Raji (cell line): ENCODE measurements around the gene CLCN3.

Source experiments
- POLR2A ChIP-seq: IDR thresholded peaks from 2 replicates; pipeline ENCODE4 v1.6.1; 2011; ENCODE audit warnings: low read depth, low read length, control low read depth; ENCODE audit not compliant: insufficient read depth

CLCN3 gene

DNA sequence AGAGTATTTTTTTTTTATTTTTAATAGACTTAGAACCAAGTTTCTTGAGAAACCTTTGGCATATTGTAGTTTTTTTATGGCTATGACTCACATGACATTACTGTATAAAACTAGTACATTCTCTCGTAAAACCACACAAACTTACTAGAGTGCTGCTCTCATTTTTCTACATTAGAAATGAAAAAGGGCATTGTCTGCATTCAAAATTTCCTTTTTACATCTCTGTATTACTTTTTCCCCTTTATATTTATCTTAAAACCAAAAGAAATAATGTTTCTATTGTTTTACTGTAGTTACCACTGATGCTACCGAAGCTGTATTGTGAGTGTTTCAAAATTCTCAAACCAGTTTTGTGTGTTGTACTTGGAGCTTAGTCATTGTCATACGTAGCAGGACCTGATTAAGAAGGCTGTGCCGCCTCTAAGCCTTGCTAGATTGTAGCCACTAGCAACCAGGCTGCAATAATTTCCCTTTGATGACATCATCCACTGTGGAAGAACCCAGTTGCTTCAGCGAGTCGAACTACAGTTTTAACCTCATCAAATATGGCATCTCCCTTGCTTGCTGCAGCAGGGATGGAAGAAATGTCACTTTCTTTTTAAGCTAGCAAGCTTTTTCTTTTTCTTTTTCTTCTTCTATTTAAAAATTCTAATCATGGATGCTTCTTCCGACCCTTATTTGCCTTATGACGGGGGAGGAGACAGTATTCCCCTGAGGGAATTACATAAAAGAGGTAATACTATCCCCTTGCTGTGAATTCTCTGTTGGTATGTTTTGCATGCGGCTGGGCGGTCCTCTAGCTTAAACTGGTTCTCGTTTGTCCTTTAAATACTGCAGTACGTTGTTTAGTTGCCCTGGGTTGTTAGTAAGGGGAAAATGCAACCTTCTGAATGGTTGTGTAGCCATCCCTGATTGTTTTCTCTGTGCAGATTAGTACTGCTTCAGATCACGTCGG is 39.6 kb downstream of the CLCN3 start:
- peak; percentile 71 for TF ChIP-seq POLR2A

DNA sequence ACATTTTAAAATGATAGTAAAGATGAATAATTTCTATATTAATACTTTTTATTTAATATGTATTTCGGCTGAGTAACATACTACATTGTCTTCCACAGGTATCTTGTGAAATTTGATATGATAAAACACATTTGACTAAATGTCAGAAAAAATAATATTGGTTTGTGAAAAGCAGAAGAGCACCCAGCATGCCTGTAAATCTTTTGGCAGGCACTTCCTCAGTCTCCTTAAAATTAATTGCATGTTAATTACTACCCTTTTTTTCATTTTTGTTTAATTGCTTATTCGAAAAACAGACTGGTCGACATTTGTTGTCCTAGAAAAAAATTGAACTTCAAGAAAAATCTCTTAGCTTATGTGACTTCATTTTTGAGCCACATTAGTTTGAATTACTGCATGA is 40.6 kb downstream of the CLCN3 start:
- TF ChIP-seq POLR2A: no peak

DNA sequence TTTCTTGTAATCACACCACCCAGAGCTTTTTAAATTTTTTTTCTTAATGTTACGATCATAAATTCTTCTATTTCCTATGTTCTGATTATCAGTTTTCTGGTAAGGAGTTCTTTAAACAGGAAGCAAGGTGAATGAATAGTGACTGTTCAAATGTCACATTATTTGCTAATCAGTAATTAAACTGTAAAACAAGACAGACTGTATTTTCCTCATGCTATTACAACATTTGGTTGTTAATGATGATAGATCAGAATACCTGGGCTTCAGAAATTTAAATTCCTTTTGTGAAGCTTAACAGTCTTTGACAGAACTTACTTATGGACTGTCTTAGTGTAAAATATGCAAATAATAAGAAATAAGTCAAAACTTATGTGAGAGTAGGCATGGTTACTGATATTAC is 41.4 kb downstream of the CLCN3 start:
- TF ChIP-seq POLR2A: no peak

DNA sequence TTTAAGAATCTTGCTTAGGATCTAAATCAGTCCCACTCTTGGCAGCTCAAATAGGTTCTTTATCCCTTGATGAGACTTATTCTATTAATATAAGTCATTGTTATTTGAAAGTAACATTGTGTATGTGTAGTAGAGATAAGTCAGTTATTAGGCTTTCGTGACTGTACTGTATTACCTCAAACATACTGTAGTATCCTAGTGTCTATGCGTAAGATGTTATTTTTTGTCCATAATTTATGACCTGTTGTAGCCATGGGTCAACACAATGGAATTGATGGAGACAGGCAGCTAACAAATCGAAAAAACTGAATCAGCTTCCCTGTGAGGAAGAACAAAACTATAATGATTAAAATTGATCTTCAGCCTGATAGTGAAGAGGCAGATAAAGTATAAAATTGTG is 41.8 kb downstream of the CLCN3 start:
- no peak for TF ChIP-seq POLR2A

- no peak for TF ChIP-seq POLR2A
Observed at GRCh38 chr4:169663402-169663801, 43.0 kb downstream of the CLCN3 start.

GRCh38 chr4:169663831-169664230 is 43.5 kb downstream of the CLCN3 start:
- TF ChIP-seq POLR2A: no peak

DNA sequence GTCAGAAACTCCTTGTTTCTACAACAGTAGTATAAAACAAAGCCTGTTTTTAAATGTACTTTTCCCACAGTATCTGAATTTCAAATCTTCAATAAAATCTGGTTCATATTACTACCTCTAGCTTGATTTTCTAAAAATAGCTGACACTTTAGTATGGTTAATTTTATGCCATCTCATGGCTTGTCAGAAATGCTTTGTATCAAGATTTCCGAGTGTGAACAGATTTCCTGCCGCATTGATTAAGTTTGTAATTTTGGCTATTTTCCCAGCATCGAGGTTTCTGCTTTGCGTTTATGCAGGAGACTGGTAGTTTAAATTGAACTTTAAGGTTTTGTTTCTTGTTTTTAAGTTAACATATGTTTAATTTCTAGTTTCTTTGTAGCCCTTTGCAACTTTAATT is 44.2 kb downstream of the CLCN3 start:
- no peak for TF ChIP-seq POLR2A

DNA sequence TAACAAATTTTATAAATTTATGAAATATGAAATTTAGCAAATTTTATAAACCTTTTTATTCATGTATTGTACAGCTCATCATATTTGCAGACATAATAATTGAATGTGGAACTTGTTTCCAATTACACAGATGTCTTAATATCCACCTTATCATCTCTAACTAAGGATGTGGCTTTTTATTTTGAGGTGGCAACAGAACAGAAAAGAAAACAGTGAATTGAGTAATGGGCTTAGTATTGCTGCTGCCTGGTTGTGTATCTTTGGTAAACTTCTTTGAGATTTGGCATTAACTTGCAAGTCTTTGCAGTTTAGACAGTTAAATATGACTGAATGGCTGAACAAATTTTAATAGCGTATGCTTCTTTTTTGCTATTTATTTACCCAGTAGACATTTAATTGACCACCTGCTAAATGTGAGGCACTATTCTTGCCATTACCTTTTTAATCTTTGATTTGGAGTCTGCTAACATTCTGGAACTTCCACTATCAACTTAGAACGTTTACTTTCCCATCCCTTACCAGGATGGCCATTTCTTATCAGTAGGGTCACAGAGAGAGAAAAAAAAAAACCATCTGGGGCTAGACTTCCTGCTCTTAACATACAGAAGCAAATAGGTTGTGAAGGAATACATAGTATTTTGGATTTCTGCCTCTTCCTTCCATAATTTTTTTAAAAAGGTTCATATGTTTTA is 44.8 kb downstream of the CLCN3 start:
- TF ChIP-seq POLR2A: no peak

DNA sequence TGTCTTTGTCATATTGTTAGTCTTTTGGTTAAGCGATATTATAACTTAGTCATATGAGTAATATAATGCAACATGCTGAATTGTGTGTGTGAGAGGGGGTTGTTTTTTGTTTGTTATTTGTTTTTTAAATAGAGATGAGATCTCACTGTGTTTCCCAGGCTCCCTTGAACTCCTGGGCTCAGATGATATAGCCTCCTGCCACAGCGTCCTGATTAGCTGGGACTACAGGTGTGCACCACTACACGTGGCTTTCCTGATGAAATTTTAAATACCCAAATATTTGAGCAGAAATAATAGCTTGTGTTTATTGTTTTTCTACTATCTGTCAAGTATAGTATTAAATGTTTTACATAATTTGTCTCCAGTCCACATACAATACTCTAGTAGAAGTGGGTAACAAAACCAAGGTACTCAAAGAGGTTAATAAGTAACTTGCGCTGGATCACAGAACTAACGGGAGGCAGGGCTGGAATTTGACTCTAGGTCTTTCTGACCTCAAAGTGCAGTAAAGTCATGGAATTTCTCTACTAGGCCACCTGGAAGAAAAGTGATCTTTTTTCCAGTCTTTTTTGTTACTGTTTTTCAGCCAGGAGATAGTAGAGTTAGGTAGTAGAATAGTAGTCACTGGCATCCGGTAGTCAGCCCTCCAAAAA is 47.8 kb downstream of the CLCN3 start:
- TF ChIP-seq POLR2A: no peak

GRCh38 chr4:169675825-169676224 is 55.4 kb downstream of the CLCN3 start:
- no peak for TF ChIP-seq POLR2A

DNA sequence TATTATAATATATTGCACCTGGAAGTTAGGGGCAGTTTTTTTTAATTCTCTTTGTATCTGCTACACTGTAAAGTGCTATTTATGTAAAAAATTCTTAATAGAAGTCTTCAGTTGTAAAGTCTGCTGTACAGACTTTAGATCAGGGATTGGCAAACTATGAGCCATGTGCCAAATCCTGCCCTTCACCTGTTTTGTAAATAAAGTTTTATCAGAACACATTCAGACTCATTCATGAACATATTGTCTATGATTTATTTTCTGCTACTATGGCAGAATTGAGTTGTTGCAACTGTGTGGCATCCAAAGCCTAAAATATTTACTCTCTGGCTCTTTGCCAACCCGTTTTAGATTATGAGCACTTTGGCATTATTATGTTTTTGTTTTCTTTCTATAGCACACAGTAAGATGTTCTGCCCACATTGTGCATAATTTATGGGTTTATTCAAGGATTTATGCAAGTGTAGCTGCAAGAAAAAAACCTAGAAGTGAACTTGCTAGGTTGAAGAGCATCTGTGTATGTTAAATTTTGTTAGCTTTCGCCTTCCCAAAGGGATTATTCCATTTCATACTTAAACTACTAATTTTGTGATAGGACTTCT is 56.9 kb downstream of the CLCN3 start:
- TF ChIP-seq POLR2A: no peak

GRCh38 chr4:169682372-169683047 is 62.1 kb downstream of the CLCN3 start:
- no peak for TF ChIP-seq POLR2A

GRCh38 chr4:169689681-169690080 is 69.3 kb downstream of the CLCN3 start:
- no peak for TF ChIP-seq POLR2A

DNA sequence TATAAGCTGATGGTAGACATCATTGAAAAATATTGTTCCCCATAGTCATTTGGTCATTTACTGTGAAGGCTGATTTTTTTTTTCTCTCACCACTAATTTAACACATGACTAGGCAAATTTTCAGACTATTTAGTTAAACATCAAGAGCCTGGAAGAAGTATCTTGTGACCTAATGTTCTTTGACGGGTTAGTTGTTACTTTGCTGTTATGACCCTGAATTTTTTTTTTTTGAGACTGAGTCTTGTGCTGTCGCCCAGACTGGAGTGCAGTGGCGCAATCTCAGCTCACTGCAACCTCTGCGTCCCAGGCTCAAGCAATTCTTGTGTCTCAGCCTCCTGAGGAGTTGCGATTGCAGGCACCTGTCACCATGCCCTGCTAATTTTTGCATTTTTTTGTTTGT is 70.4 kb downstream of the CLCN3 start:
- no peak for TF ChIP-seq POLR2A

GRCh38 chr4:169698331-169698730 is 78.0 kb downstream of the CLCN3 start:
- TF ChIP-seq POLR2A: no peak
